Kidney tubule cell (primary cell): ENCODE results near the gene HMG20B.
"Not testable (repeated sequence)": the region's sequence is repeated elsewhere in the genome, so short reads cannot be mapped to it uniquely, and the experiment has no call there.

Experiments
- DNase-seq: peaks from one replicate; pipeline ENCODE4 v3.0.0-alpha.2; 2018; ENCODE audit warnings: low spot score

HMG20B gene

GRCh38 chr19:3584036-3584802 is 11.5 kb downstream of the HMG20B start:
- DNase-seq = not testable (repeated sequence)

DNA sequence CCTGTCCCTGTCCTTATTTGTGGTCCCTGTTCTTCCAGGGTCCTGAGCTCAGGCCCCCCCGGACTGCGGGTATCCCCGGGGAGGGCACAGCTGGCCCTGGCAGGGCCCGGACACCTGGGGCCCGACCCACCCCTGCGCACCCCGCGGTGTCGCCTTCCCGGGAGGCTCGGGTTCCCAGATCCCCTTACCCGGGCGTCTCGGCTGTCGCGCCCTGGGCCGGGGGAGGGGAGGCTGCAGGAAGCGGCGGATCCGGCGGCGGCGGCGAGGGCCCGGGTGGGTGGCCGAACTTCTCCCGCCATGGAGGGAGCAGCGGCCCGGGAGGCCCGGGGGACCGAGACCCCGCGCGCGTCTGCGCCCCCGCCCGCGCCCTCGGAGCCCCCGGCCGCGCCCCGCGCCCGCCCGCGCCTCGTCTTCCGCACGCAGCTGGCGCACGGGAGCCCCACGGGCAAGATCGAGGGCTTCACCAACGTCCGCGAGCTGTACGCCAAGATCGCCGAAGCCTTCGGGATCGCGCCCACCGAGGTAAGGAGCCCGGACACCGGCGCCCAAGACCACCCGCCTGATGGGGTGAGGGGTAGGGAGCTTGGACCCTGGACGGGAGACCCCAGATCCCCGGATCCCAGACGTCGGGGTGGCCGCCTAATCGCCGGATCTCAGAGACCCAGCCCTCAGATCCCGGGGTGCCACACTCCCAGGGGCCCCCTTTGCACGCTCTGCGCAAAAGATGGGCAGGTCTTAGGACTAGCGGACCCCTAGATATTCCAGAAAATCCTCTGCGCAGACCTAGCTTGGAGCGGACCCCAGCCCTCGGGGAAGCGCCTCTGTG is 12.8 kb downstream of the HMG20B start, which contains the start of gene GIPC3:
GIPC3 (plus strand) TSS at position 178 of the 826 bp plus-strand sequence; CDS start at position 298, 120 bp downstream.
- no peak for DNase-seq

DNA sequence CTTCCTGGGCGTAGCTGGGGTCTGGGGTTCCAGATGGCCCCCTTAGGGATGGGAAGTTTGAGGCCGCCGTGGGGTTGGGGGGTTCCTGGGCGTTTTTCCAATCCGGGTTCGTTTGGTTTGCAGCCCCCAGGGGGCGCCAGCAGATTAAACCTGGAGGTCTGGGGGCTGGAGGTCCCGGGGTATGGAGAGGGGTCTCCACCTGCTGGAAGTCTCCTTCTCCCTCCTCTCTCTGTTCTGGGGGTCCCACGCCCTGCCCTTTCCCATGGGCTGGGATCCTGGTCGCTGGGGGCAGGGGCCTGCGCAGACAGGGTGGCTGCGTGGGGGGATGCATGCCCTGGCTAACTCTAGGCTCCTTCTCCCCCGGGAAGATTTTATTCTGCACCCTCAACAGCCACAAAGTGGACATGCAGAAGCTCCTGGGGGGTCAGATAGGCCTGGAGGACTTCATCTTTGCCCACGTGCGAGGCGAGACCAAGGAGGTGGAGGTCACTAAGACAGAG is 13.4 kb downstream of the HMG20B start:
- no peak for DNase-seq

DNA sequence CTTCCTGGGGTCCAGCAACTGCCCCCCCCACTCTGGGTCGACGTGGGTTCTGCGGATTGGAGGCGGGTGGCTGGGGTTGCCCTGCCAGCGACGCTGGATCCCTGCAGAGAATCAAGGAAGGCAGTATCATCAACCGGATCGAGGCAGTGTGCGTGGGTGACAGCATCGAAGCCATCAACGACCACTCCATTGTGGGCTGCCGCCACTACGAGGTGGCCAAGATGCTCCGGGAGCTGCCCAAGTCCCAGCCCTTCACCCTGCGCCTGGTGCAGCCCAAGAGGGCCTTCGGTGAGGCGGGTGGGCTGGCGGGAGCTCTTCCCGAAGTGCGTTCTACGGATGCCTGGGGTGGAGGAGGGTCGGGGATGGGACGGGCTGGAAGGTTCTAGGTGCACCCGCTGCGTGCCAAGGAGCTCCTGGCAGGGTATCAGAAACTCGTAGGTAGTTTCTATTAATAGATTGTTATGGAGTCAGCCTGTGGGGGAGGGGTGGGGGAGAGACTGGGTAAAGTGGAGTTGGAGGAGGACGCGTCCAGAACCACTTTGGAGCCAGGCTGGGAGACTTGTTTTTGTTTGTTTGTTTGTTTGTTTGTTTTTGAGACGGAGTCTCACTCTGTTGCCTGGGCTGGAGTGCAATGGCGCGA is 14.1 kb downstream of the HMG20B start:
- DNase-seq = no peak

DNA sequence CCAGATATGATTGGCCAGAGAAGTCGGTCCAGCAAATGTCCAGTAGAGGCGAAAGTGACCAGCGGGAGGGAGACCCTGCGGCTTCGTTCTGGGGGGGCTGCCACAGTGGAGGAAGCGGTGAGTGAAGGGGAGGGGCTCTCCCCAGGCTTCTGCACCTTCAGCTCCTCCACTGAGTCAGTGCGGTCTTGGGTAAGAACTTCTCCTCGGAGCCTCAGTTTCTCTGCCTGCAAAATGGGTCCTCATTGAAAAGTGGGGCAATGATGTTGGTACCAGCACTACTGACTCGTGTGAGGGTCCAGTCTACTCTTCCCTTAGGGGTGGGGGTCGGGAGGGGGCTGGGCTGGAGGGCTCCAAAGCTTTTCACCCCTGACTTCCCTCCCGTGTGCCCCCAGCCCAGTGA is 16.7 kb downstream of the HMG20B start:
- no peak for DNase-seq

DNA sequence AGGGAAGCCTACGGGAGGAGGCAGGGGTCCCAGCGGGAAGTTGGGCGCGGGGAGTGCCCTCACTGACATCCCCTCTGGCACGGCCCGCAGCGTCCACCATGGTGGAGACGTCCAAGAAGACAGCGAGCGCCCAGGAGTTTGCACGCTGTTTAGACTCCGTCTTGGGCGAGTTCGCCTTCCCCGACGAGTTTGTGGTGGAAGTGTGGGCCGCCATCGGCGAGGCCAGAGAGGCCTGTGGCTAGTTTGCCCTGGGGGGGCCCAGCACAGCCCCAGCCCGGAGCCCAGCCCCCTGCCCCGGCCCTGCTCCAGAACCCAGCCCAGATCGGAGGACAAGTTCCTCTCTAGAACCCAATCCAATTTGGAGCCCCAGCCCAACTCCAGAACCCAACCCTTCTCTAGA is 17.2 kb downstream of the HMG20B start:
- no peak for DNase-seq

GRCh38 chr19:3590991-3591659 is 18.4 kb downstream of the HMG20B start:
- no peak for DNase-seq

GRCh38 chr19:3591876-3592613 is 19.3 kb downstream of the HMG20B start:
- DNase-seq = no peak

DNA sequence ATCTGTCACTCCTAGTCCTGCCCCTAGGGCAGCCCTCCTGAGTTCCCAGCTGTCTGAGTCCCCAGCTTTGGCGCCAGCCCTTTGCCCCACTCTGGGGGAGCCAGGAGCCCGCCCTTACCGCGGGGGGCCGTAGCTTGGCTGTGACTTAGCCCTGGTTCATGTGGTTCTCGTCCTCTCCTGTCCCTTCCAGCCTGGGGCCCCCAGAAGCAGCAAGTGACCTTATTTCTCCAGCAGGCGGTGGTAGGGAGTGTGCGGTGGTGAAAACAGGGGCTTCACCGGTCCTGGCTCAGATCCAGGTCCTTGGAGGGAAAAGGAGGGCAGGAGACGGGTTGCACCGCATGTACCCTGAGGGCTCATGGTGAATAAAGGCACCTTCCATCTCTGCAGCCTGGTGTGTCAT is 20.4 kb downstream of the HMG20B start:
- no peak for DNase-seq

DNA sequence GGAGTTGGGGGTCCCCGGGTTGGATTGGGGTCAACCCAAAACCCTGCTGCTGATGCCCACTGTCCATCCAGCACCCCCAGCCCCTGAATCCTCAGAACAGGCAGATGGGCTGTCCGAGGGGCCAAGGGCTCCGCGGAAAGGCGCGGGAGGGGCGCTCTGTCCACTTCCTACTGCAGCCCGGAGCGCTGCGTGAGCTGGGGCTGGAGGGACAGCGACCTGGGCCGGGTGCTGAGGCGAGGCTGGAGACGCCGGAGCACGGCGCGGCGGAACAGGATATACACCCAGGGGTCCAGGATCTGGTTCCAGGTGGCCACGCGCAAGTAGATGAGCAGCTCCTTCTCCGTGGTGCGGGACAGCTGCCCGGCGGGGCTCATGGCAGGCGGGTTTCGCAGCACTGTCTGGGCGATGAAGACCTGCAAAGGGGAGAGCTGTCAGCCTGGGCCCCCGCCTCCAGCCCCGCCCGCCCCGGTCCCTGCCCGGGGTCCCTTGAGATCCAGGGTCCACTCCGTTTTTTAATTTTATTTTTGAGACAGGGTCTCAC is 22.8 kb downstream of the HMG20B start:
- DNase-seq = no peak

GRCh38 chr19:3599776-3600187 is 27.0 kb downstream of the HMG20B start:
- DNase-seq = no peak

DNA sequence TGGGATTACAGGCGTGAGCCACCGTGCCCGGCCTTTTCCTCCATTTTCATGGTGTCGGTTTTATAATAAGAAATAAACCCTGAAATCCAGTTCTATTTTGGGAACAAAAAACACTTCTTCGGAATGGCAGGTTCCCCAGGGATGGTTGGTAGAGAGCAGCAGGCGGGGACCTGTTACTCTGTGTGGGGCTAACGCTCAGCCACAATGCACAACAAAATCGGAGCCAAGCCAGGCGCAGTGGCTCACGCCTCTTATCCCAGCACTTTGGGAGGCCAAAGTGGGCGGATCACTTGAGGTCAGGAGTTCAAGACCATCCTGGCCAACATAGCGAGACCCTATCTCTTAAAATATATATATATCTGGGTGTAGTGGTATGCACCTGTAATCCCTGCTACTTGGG is 28.3 kb downstream of the HMG20B start:
- no peak for DNase-seq

DNA sequence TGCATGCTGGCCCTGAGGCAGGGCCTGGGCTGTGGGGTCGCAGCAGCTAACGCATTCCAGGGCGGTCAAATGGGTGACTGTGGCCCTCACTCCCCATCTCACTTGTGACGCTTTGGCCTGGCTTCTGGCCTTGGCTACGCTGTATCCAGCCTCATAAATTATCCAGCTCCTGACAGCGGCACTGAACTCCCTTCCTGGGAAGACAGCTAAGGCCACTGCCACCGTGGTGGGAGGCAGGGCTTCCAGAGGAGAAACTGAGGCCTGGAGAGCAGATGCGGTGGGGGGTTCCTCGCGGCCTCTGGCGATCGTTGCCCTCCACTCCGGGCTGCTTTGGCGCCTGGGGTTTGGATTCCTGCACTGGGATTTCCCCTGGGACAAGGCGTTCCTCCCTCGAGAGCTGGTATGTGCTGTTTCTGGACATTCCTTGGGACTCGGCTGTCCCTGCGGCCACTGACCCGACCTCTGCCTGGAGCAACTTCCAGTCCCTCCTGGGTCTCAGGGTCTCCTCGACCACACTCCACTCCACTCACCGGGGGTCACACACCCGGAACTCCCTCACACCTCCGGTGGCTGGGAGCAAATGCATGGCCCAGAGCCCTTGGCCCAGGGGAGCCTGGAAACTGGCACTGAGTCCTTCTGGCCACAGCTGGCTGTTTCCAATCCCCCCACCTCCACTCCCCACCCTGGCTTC is 30.5 kb downstream of the HMG20B start:
- DNase-seq = peak; percentile 42

- DNase-seq = no peak
Observed at GRCh38 chr19:3604227-3604986, 31.7 kb downstream of the HMG20B start.

DNA sequence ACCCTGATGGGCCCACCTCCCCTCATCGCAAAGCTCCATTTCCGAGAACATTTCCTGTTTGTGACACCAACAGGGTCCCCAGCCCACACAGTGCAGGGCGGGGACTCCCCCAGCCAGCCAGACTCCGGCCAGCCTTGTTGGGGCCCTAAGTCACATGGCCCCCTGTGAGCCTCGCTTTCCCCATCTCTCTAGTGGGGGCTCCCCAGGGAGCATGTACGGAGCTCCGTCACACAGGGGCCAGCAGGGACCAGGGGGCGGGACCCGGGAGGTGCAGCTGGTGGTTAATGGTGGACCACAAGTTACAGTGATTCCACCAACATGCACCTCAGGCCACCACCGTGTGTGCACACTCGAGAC is 32.2 kb downstream of the HMG20B start:
- no peak for DNase-seq

DNA sequence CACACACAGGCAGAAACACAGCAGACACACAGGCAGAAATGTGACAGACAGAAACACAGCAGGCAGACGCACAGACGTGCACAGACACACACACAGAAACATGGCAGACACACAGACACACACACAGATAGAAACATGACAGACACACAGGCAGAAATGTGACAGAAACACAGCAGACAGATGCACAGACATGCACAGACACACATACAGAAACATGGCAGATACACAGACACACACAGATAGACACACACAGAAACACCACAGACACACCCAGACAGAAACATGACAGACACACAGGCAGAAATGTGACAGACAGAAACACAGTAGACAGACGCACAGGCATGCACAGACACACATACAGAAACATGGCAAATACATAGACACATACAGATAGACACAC is 32.6 kb downstream of the HMG20B start:
- no peak for DNase-seq

DNA sequence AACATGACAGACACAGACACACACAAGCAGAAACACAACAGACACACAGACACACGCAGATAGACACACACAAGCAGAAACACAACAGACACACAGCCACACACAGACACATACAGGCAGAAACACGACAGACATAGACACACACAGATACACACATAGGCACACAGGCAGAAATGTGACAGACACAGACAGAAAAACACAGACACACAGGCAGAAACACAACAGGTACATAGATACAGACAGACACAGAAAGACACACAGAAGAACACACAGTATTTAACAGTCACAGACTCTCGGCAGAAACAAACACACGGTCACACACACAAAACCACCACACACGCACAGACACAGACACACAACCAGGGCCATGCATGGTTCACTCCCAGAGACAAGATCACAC is 33.0 kb downstream of the HMG20B start:
- DNase-seq = no peak

DNA sequence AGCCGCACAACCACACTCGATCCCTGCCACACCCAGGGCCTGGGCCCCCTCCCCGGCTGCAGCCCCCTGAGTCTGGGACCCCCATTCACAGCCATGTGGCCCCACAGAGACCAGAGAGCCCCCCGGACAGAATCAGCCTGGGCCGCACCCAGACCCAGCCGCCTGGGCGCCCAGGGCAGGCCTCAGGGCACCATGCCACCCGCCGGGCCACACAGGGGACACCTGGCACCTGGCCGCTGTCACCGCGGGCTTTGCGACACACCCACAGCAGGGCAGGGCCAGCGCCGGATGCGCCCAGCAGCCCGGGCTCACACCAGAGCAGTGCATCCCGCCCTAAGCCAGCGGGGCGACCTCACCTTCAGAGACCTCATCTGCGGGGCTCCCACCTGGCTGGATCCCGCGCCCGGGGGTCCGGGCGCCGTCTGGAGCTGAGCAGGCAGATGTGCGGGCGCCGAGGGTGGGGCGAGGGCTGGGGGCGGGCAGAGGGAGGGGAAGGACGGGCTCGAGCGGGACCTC is 33.5 kb downstream of the HMG20B start:
- DNase-seq = peak; percentile 10

DNA sequence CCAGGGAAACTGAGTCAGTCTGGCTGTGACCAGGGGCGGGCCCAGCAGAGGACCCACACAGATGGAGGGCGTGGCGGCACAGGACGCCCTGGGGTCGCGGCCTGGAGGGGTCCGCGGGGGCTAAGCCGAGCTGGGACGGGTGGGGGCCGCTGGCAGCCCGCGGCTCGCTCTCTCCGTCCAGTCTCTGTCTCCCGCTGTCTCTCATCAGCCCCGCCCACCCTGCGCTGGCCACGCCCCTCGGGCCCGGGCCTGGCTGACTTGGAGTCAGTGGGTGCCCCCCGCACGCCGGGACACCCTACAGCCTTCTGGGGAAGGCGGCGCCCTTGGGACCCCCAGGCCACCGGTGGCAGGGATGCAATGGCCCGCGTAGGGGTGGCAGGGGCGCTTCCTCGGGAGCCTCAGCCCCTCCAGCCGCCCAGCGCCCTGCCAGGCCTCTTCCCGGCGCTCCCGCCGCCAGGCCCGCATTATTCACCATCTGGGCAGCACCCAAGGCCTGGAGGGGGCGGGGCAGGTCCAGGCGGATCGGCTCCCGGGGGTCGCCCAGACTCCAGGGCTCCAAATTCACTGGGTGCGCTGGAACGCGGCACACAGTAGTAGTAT is 34.0 kb downstream of the HMG20B start, which contains the start of gene TBXA2R:
TBXA2R (minus strand) TSS at position 186 of the 600 bp plus-strand sequence. CDS start 6,241 bp downstream, outside the sequence.
- DNase-seq = peak; percentile 41
